Measurements from ENCODE around the gene JAM2. TPM values are rescaled to one million over a fixed set of nuclear protein-coding genes. Genes with fewer than 3 reads are reported as not detected.
"Not testable (repeated sequence)": the region's sequence is repeated elsewhere in the genome, so short reads cannot be mapped to it uniquely, and the experiment has no call there.

The JAM2 gene
- total RNA-seq, 1 donor from 2014 or later, result 4.1 TPM

GRCh38 chr21:25614441-25614840 is 24.6 kb upstream of the JAM2 start:
- H3K36me3 Mint-ChIP-seq, result no peaks in the 10 kb centered on the region
- no peaks in the 10 kb centered on the region for H3K9me3 Mint-ChIP-seq
- no peak for TF ChIP-seq CTCF (IDR thresholded peaks at IDR 0.05; ENCODE audit: unreplicated experiment)
- no peak for DNase-seq (ENCODE audit: low spot score in 2 of 2, unreplicated experiment in 2 of 2)
- no peak overlapping the region for H3K27ac Mint-ChIP-seq
- peaks cover 24% of the 10 kb centered on the region for H3K27me3 Mint-ChIP-seq (ENCODE audit: low read depth)
- no peak overlapping the region for H3K4me3 Mint-ChIP-seq
- H3K4me1 Mint-ChIP-seq, result no peaks in the 10 kb centered on the region

DNA sequence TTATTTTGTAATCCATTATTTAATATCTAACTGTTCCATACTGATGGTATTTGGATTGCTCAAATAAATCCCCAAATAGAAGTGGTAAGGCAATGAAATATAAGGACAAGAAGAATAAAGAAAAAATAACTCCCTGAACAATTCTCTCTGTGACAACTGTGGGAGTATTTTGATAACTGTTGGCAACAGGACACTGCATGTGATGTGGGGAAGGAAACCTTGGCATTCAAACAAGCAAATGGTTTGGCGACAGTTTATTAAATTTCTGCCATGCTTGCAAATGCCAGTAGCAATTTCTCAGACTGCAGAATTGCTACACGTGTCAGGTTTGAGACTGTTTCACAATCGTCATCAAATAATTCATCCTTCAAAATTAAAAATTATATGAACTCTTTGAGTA is 23.2 kb upstream of the JAM2 start:
- H3K9me3 Mint-ChIP-seq, result no peaks in the 10 kb centered on the region
- H3K27ac Mint-ChIP-seq, result no peak overlapping the region
- H3K27me3 Mint-ChIP-seq (ENCODE audit: low read depth), result peaks cover 24% of the 10 kb centered on the region
- DNase-seq (ENCODE audit: low spot score in 2 of 2, unreplicated experiment in 2 of 2), result no peak
- no peak for TF ChIP-seq CTCF (IDR thresholded peaks at IDR 0.05; ENCODE audit: unreplicated experiment)
- no peaks in the 10 kb centered on the region for H3K36me3 Mint-ChIP-seq
- H3K4me1 Mint-ChIP-seq, result no peaks in the 10 kb centered on the region
- H3K4me3 Mint-ChIP-seq, result no peak overlapping the region

DNA sequence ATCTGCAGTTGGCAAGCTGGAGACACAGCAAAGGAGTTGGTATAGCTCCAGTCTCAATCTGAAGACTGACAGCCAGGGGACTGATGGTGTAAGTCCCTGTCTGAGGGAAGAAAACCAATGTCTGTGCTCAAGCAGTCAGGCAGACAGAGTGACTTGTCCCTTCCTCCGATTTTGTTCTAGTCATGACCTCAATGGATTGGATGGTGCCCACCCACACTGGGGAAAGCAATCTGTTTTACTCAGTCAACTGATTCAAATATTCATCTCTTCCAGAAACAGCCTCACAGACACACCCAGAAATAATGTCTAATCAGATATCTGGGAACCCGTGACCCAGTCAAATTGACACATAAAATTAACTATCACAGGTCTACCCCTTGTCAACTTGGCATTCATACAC is 19.9 kb upstream of the JAM2 start:
- TF ChIP-seq CTCF (IDR thresholded peaks at IDR 0.05; ENCODE audit: unreplicated experiment), result no peak
- no peak overlapping the region for H3K4me3 Mint-ChIP-seq
- no peaks in the 10 kb centered on the region for H3K4me1 Mint-ChIP-seq
- no peaks in the 10 kb centered on the region for H3K9me3 Mint-ChIP-seq
- peaks cover 24% of the 10 kb centered on the region for H3K27me3 Mint-ChIP-seq (ENCODE audit: low read depth)
- DNase-seq (ENCODE audit: low spot score in 2 of 2, unreplicated experiment in 2 of 2), result no peak
- H3K27ac Mint-ChIP-seq, result no peak overlapping the region
- H3K36me3 Mint-ChIP-seq, result no peaks in the 10 kb centered on the region

DNA sequence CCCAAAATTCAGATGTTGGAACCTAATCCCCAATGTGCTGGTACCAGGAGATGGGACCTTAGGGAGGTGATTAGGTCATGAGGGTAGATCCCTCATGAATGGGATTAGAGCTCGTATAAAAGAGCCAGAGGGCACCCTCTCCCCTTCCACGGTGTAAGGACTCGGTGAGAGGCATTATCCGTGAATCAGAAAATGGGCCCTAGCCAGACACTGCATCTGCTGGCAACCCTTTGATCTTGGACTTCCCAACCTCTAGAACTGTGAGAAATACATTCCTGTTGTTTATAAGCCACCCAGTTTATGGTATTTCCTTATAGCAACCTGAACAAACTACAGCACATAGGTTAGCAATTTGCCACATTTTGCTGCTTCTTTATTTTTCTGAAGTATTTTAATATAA is 14.5 kb upstream of the JAM2 start:
- H3K4me1 Mint-ChIP-seq, result peaks cover 8% of the 10 kb centered on the region
- H3K36me3 Mint-ChIP-seq, result no peaks in the 10 kb centered on the region
- H3K4me3 Mint-ChIP-seq, result no peak overlapping the region
- TF ChIP-seq CTCF (IDR thresholded peaks at IDR 0.05; ENCODE audit: unreplicated experiment), result no peak
- H3K27me3 Mint-ChIP-seq (ENCODE audit: low read depth), result no peaks in the 10 kb centered on the region
- no peak overlapping the region for H3K27ac Mint-ChIP-seq
- DNase-seq (ENCODE audit: low spot score in 2 of 2, unreplicated experiment in 2 of 2), result no peak
- no peaks in the 10 kb centered on the region for H3K9me3 Mint-ChIP-seq

- Mint-ChIP-seq H3K9me3 (no peaks in the 10 kb centered on the region), H3K4me3 (no peak overlapping the region), H3K4me1 (peaks cover 8% of the 10 kb centered on the region), H3K36me3 (no peaks in the 10 kb centered on the region), H3K27me3 (ENCODE audit: low read depth) (no peaks in the 10 kb centered on the region), H3K27ac (no peak overlapping the region)
- DNase-seq (ENCODE audit: low spot score in 2 of 2, unreplicated experiment in 2 of 2), result no peak
- no peak for TF ChIP-seq CTCF (IDR thresholded peaks at IDR 0.05; ENCODE audit: unreplicated experiment)
Measured at GRCh38 chr21:25625036-25625435, 14.0 kb upstream of the JAM2 start.

DNA sequence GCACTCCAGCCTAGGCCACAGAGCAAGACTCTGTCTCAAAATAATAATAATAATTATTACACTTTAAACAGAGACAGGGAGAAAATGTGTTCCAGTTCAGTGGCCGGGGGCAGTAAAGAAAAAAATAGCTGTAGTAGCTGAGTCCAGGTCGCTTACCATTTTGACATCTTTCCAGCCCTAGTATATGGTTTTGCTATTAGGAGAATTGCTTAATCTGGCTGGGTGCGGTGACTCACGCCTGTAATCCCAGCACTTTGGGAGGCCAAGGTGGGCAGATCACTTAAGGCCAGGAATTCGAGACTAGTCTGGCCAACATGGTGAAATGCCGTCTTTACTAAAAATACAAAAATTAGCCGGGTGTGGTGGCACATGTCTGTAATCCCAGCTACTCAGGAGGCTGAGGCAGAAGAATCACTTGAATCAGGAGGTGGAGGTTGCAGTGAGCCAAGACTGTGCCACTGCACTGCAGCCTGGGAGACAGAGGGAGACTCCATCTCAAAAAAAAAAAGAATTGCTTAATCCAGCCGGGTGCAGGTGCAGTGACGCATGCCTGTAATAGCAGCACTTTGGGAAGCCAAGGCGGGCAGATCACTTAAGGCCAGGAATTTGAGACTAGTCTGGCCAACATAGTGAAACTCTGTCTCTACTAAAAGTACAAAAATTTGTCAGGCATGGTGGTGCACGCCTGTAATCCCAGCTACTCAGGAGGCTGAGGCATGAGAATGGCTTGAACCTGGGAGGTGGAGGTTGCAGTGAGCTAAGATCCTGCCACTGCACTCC is 13.1 kb upstream of the JAM2 start:
- not testable (repeated sequence) for DNase-seq (ENCODE audit: low spot score in 2 of 2, unreplicated experiment in 2 of 2); H3K27ac Mint-ChIP-seq; H3K9me3 Mint-ChIP-seq; H3K36me3 Mint-ChIP-seq; H3K27me3 Mint-ChIP-seq (ENCODE audit: low read depth); H3K4me1 Mint-ChIP-seq; H3K4me3 Mint-ChIP-seq

All from mesothelial cell of epicardium (in vitro differentiated cells).